Loucy (cell line): ENCODE data around the gene LHPP.

Experiments used
- CTCF ChIP-seq: fragments of 200-600 bp; sonication (generic); conservative IDR thresholded peaks from 2 replicates; pipeline ENCODE4 v1.5.1; 2014; ENCODE audit warnings: mild to moderate bottlenecking, antibody characterized with exemption, low read length
- EZH2phosphoT487 ChIP-seq: fragments of 200-600 bp; IDR thresholded peaks from 2 replicates; pipeline ENCODE4 v1.6.1; 2018; ENCODE audit warnings: antibody characterized with exemption, mild to moderate bottlenecking, moderate library complexity, borderline replicate concordance

- no peak for TF ChIP-seq CTCF
- TF ChIP-seq EZH2phosphoT487 = no peak
Observed at GRCh38 chr10:124472071-124472470, 10.4 kb downstream of the LHPP start.
